ENCODE data around the gene DDX50.

Gene DDX50

GRCh38 chr10:68988530-68989316 is 87.6 kb downstream of the DDX50 start, which contains the start of gene KIFBP:
TSS of gene KIFBP (plus strand) at chr10:68988803. CDS start at chr10:68988833, 30 bp downstream.
- DNase-seq, result peak; percentile 91 to 96

GRCh38 chr10:68989317-68989990 is 88.3 kb downstream of the DDX50 start:
- no peak for DNase-seq

DNA sequence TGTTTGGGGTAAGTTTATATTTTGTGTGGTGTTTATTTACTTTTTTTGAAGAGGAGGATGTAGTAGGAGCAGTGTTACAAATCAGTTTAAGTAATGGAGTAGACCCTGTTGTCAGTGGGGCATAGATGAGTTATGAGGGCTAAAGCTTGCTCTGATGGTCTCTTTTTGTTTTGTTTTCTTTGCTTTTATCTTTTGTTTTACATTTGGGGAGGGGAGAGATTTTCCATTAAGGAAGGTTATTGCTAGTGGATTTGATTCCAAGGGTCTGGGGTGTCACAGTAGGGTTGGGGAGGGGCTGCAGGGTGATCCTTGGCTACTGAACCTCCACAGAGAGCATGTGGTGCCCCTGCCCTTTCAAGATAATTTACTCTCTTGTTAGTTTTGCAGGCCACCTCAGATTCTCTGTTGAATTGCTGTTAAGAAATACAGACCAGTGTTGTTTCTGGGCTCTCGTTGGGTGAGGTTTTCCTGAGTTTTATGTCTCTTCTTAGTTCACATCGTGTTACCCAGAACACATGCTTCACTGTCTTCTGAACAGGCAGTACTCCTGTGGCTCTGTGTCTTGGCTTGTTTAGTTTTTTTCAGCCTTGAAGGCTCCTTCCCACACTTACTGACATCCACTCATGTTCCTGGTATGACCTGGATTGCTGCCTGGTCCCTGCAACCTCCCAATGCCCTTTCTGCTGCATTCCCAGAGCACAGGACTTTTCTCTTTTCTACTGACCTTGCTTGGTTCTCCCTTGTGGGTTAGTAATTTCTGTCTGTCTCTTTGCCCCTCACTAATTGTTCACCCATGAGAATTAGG is 91.7 kb downstream of the DDX50 start:
- DNase-seq, result no peak

All from cerebellar nuclear complex (tissue), 1 donor.